ENCODE data around the gene HNRNPUL1.
"Not testable (repeated sequence)": the region's sequence is repeated elsewhere in the genome, so short reads cannot be mapped to it uniquely, and the experiment has no call there.

Gene HNRNPUL1

DNA sequence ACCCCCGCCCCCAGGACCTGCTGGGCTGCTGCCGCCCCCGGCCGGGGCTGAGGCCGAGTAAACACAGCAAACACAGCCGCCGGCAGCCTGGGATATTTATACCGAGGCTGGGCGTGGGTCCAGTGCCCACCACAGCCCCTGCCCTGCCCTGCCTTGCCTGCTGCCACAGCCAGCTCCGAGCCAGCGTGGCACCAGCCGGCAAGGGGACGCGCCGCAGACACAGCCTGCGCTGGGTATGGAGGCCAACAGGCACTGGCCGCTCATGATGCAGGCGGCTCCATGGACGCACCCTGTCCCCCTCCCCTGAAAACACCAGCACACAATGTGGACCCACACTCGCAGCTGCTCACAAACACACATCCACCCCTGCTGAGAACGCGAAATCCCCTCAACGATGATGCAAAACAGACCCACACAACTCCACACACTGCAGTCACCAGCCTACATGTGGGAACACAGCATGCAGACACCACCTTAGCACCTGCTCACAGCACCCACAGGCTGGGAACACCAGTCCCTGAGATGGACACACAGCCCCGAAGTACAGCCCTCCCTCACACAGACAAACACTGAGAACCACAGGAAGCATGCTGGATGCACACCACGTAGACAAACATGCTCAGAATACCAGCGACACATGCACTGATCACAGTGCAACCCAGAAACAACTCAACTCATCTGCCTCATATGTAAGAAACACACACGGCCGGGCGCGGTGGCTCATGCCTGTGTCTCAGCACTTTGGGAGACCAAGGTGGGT, 62.0 kb downstream of the HNRNPUL1 start:
- no peak for DNase-seq (ENCODE audit: low read depth in 2 of 2)

- no peak for DNase-seq (ENCODE audit: low read depth in 2 of 2)
These were observed 63.0 kb downstream of the HNRNPUL1 start for GRCh38 chr19:41327076-41327575.

DNA sequence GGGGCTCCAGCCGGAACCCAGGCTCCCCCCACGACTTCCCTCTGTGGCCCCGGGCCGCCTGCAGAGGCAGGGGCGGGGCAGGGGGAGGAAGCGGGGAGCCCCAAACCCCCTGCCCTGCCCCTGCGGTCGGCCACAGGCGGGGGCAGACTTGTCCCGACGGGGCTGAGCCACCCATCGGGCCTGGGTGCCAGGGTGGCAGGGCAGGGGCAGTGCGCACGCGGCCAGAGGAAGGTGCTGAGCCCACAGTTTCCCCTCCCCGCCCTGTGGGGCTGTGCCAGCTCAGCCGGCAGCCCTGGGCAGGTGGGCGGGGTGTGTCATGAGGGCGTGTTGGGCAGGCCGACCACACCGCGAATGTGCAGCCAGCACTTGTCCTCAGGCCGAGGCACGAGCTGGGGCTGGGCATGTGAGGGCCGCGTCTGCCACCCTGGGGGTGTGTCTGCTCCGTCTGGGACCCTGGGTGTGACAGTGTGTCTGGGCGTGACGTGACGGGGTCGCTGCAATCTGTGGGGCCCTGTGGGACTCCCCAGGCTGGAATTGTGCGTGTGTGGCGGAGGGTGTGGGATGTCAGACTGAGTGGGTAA, 63.5 kb downstream of the HNRNPUL1 start:
- DNase-seq (ENCODE audit: low read depth in 2 of 2): peak; percentile 77 to 81

- no peak for DNase-seq (ENCODE audit: low read depth in 2 of 2)
These were observed 64.1 kb downstream of the HNRNPUL1 start for GRCh38 chr19:41328157-41328841.

- no peak for DNase-seq (ENCODE audit: low read depth in 2 of 2)
These were observed 64.7 kb downstream of the HNRNPUL1 start for GRCh38 chr19:41328842-41329225.

- DNase-seq (ENCODE audit: low read depth in 2 of 2): no peak
These were observed 66.3 kb downstream of the HNRNPUL1 start for GRCh38 chr19:41330481-41330880.

DNA sequence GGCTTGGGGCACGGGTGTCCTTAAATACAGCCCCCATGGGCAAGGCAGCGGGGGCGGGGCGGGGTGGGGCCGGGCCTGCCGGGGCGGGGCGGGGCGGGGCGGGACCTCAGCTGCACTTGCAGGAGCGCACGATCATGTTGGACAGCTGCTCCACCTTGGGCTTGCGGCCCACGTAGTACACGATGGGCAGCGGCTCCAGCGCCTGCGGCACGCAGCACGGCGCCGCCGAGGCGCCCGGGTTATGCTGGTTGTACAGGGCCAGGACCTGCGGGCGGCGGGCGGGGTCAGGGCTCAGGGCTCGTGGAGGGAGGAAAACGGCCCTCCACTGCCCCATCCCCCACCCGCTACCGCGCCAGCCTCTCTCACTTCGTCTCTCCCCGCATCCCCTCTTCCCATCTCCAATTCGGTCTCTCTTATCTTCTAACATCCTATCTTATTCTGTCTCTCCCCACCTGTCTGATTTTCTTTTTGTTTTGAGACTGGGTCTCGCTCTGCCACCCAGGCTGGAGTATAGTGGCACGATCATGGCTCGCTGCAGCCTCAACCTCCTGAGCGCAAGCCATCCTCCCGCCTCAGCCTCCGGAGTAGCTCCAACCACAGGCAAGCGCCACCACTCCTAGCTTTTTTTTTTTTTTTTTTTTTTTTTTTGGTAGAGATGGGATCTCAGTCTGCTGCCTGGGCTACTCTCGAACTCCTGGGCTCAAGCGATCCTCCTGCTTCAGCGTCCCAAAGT, 66.9 kb downstream of the HNRNPUL1 start:
- DNase-seq (ENCODE audit: low read depth in 2 of 2): no peak

DNA sequence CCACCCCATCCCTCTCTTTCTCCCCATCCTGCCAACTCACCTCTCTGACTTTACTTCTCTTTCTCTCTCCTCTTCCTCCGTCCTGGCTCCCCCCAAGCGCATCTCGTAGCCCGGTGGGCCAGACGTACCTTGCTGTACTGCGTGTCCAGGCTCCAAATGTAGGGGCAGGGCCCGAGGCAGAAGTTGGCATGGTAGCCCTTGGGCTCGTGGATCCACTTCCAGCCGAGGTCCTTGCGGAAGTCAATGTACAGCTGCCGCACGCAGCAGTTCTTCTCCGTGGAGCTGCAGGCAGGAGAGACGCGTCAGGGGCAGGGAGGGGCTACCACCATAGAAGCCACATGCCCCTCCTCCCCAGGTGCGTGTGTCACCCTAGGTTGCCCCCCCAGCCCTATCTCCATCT, 67.8 kb downstream of the HNRNPUL1 start:
- no peak for DNase-seq (ENCODE audit: low read depth in 2 of 2)

GRCh38 chr19:41332468-41332867, 68.3 kb downstream of the HNRNPUL1 start:
- no peak for DNase-seq (ENCODE audit: low read depth in 2 of 2)

- no peak for DNase-seq (ENCODE audit: low read depth in 2 of 2)
These were observed 70.6 kb downstream of the HNRNPUL1 start for GRCh38 chr19:41334793-41335192.

DNA sequence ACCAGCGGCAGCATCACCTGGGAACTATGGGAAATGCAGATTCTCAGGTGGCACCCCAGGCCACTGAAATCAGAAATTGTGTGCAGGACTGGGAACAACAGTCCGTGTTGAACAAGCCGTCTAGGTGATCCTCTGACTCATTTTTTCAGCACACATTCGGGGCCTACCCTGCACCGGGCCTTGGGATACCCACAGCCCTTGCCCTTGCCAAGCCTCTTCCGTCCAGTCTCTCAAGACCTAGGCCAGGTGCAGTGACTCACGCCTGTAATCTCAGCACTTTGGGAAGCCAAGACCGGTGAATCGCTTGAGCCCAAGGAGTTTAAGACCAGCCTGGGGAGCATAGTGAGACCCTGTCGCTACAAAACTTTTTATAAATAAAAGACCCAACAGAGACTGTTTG, 71.3 kb downstream of the HNRNPUL1 start:
- no peak for DNase-seq (ENCODE audit: low read depth in 2 of 2)

DNA sequence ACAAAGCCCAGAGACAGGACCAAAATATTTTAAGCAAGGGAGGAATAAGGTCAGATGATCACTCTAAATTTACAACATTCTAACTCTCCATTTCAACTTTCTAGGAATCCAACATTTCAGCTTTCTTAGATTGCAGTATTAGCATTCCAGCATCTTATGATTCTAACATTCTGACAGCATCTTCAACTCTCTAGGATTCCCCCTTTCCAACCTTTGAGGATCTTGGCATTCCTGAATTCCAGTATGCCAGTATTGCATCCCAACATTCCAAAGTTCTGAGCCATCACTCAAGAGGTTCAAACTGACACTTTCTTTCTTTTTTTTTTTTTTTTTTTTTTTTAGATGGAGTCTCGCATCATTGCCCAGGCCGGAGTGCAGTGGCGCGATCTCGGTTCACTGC, 75.8 kb downstream of the HNRNPUL1 start:
- DNase-seq (ENCODE audit: low read depth in 2 of 2): no peak

GRCh38 chr19:41341669-41342490, 77.7 kb downstream of the HNRNPUL1 start:
- no peak for DNase-seq (ENCODE audit: low read depth in 2 of 2)

GRCh38 chr19:41344162-41344561, 80.0 kb downstream of the HNRNPUL1 start:
- no peak for DNase-seq (ENCODE audit: low read depth in 2 of 2)

GRCh38 chr19:41346916-41347315, 82.7 kb downstream of the HNRNPUL1 start:
- not testable (repeated sequence) for DNase-seq (ENCODE audit: low read depth in 2 of 2)

GRCh38 chr19:41350735-41351338, 86.7 kb downstream of the HNRNPUL1 start:
- DNase-seq (ENCODE audit: low read depth in 2 of 2): no peak

GRCh38 chr19:41351339-41352245, 87.4 kb downstream of the HNRNPUL1 start:
- peak; percentile 66 to 74 for DNase-seq (ENCODE audit: low read depth in 2 of 2)

DNA sequence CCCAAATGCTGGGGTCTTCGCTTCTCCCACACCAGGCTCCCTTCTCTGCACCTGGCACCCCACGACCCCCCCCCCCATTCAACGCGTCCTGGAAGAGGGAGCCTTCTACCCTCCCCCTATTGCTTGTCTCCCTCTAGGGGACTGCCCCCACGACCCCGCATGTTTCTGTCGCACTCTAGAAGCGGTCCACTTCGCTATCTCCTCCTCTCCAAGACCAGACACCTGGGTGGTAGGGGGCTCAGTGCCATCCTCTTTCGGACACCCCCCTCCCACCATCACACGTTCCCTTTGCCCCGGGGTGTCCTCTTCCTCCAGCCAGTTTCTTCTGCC, 88.1 kb downstream of the HNRNPUL1 start:
- no peak for DNase-seq (ENCODE audit: low read depth in 2 of 2)

DNA sequence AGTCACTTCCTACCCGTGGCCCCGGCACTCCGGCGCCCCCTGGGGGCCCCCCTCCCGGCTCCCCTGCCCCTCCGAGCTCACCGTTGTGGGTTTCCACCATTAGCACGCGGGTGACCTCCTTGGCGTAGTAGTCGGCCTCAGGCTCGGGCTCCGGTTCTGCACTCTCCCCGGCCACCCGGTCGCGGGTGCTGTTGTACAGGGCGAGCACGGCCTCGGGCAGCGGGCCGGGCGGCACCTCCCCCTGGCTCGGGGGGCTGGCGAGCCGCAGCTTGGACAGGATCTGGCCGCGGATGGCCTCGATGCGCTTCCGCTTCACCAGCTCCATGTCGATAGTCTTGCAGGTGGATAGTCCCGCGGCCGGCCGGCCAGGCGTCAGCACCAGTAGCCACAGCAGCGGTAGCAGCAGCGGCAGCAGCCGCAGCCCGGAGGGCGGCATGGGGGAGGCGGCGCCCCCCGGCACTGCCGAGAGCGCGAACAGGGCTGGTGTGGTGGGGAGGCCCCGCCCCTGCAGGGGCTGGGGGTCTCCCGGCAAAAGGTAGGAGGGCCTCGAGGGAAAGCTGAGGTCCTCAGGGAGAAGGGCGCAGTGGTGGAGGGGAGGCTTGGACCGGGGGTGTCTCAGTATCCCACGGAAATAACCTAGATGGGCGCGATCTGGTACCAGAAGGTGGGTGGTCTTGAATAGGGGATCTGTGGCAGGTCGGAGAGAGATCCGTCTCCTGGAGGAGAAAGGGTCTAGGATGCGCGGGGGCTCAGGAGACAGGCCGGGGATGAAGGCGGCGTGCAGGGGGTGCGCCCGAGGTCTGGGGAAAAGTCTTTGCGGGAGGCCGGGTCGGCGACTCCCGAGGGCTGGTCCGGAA, 88.7 kb downstream of the HNRNPUL1 start:
- peak; percentile 66 for DNase-seq (ENCODE audit: low read depth in 2 of 2)

Data from stimulated activated CD4-positive, alpha-beta T cell treated with anti-CD3 and anti-CD28 coated beads, Interleukin-4, amount 100 ng/mL, for 48 hours (primary cell).